ENCODE data around the gene HBZ. TPM values are rescaled to one million over a fixed set of nuclear protein-coding genes. Genes with fewer than 3 reads are reported as not detected.

Gene HBZ
- total and polyA plus RNA-seq, 2 of the 13 experiments (the other 11 are each of a cell fraction or from before 2014, with no cell fraction given): 0.21 TPM; not detected in 1

DNA sequence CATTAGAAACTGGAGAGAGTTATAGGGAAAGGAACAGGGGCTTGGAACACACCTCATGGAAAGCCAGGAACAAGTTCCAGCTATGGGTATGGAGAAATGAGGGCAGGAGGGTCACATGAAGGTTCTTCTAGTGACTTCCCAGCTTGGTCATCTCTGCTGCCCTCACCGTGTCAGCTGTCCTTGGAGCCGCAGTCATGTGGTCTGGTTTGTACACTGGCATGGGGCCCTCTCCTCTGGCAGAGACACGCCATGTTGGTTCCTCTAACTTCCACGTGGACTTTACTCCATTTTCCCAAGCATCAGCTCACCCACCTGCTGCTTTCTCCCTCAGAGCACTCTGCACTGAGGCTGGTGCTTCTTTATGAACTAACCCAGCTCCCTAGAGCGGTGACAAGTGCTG is 48.1 kb upstream of the HBZ start (continued):
- TF ChIP-seq, protein P1, sequence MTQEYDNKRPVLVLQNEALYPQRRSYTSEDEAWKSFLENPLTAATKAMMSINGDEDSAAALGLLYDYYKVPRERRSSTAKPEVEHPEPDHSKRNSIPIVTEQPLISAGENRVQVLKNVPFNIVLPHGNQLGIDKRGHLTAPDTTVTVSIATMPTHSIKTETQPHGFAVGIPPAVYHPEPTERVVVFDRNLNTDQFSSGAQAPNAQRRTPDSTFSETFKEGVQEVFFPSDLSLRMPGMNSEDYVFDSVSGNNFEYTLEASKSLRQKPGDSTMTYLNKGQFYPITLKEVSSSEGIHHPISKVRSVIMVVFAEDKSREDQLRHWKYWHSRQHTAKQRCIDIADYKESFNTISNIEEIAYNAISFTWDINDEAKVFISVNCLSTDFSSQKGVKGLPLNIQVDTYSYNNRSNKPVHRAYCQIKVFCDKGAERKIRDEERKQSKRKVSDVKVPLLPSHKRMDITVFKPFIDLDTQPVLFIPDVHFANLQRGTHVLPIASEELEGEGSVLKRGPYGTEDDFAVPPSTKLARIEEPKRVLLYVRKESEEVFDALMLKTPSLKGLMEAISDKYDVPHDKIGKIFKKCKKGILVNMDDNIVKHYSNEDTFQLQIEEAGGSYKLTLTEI (CRISPR knock-in tag; conservative IDR thresholded peaks at IDR 0.05): no peak
- TF ChIP-seq DNMT1 (CRISPR knock-in tag; IDR thresholded peaks at IDR 0.05): no peak

DNA sequence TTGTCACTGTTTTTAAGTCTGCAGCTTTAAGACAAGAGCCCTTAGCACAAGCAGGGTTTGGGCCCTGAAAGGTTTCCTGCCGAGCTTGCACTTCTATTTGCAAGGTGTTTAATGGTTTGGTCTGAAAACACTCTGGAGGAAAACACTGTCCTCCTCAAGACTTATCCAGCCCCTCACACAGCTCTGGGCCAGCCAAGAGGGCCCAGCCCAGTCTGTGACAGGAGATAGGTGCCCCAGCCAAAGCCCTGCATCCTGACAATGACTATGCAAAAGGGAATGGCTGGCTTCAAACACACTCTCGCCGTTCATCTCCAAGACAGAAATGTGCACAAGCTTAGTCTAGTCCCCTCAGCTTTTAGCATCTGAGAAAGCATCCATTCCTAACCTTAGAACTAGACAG is 47.5 kb upstream of the HBZ start:
- no peaks in the 10 kb centered on the region; the same call in 1 of the 2 replicates for H3K4me1 ChIP-seq (ENCODE audit: insufficient read depth, low read length)
- WGBS (ENCODE audit: low lambda C conversion rate): 95% methylated on average over 3 of the region's 3 CpGs
- H3K4me2 ChIP-seq (ENCODE audit: low read depth, low read length): no peak overlapping the region
- intact Hi-C loops (cut with micrococcal nuclease; ENCODE audit: unreplicated experiment): no loop called here
- H3K27ac ChIP-seq (ENCODE audit: extremely low read length, insufficient read depth, low read length): no peak overlapping the region
- H2AFZ ChIP-seq (ENCODE audit: low read length): no peak overlapping the region
- FAIRE-seq: no peak
- no peak overlapping the region for H3K9ac ChIP-seq (ENCODE audit: insufficient read depth, low read depth, low read length)
- H3K79me2 ChIP-seq (ENCODE audit: insufficient read depth, low read length): no peaks in the 10 kb centered on the region
- ATAC-seq: no peak
- DNase-seq (ENCODE audit: low spot score): no peak
- ChIA-PET POLR2A (no interaction called here), CTCF (ENCODE audit: low intra/inter-chr PET ratio, low total read pairs) (no interaction called here)
- no peaks in the 10 kb centered on the region for H4K20me1 ChIP-seq (ENCODE audit: insufficient read depth, low read length)
- no TSS peak for BruUV-seq (replicated peaks)
- in situ Hi-C loops (cut with HindIII; ENCODE audit: extremely low pct_ligation_motif_present, low pct_unique_long_range_greater_than_20kb): loop anchor here (5.0 kb wide), 1 partner anchor 77 kb away; the partner anchor contains the start of gene HBQ1
- H3K27me3 ChIP-seq (ENCODE audit: control insufficient read depth in 1 of 2, insufficient read depth in 2 of 2, low read length in 2 of 2): no peaks in the 10 kb centered on the region
- no peaks in the 10 kb centered on the region for H3K9me3 ChIP-seq (ENCODE audit: low read length)
- TF ChIP-seq HDAC2 (CRISPR knock-in tag; IDR thresholded peaks at IDR 0.05): no peak
- TF ChIP-seq TEAD2 (CRISPR knock-in tag; IDR thresholded peaks at IDR 0.05): no peak
- TF ChIP-seq ZNF678 (CRISPR knock-in tag; IDR thresholded peaks at IDR 0.05): no peak
- peak in 1 of 2 experiments; percentile 73; a peak in 2 of 4 replicates for TF ChIP-seq MAFK (conservative IDR thresholded peaks at IDR 0.05 in 1 of 2, IDR thresholded peaks at IDR 0.05 in 1 of 2; ENCODE audit: low read length in 2 of 2)
- 0 out of 2 replicates have a peak, but pooled peaks have one; percentile 36 for TF ChIP-seq MAFF (IDR thresholded peaks at IDR 0.05; ENCODE audit: low read depth, low read length)
- H3K36me3 ChIP-seq (replicated peaks in 1 of 2; ENCODE audit: control insufficient read depth in 1 of 2, insufficient read depth in 2 of 2, low read length in 2 of 2): peaks cover 8 to 46% of the 10 kb centered on the region in 2 experiments
- H3K4me3 ChIP-seq (replicated peaks in 1 of 3; ENCODE audit: insufficient read depth in 1 of 3, low read depth in 2 of 3, low read length in 3 of 3): no peak overlapping the region
